T-helper 1 cell treated with Interleukin-12 subunit alpha and Interleukin-12 subunit beta and Interleukin-4 antibody, amounts not matched to agents 30 ng/mL and 1 ng/mL, for 36 hours (primary cell): Measurements from ENCODE around the gene CCL26. TPM values are rescaled to one million over a fixed set of nuclear protein-coding genes. Genes with fewer than 3 reads are reported as not detected.
"Not testable (repeated sequence)": the region's sequence is repeated elsewhere in the genome, so short reads cannot be mapped to it uniquely, and the experiment has no call there.

Experiments used
- intact Hi-C: fragments of 100-400 bp; cut with micrococcal nuclease; formaldehyde crosslinking; loops from one replicate; pipeline ENCODE4 v1.15.1; 2024
- total RNA-seq: library from RNA; stranded (reverse); gene quantifications from 2 replicates; pipeline ENCODE4 v1.2.3, GENCODE V29; 2022

The CCL26 gene
- total RNA-seq, 1 donor from 2014 or later: not detected

GRCh38 chr7:75738975-75739795, 32.8 kb downstream of the CCL26 start:
- intact Hi-C loops: loop anchor here (1.0 to 5.0 kb wide), 8 partner anchors 139 to 578 kb away; partner anchors contain the start of genes MDH2, STYXL1 and TMEM120A

- intact Hi-C loops: loop anchor here (1.0 to 5.0 kb wide), 8 partner anchors 140 to 579 kb away; partner anchors contain the start of genes MDH2, STYXL1 and TMEM120A
Observed at GRCh38 chr7:75738604-75738974, 33.4 kb downstream of the CCL26 start, which contains the start of gene HIP1. TSS of gene HIP1 (minus strand) at chr7:75738941. CDS start at chr7:75738920, 21 bp downstream.

GRCh38 chr7:75737856-75738603, 34.0 kb downstream of the CCL26 start:
- intact Hi-C loops: loop anchor here (1.0 to 5.0 kb wide), 8 partner anchors 140 to 579 kb away; partner anchors contain the start of genes MDH2, STYXL1 and TMEM120A

- intact Hi-C loops: loop anchor here (5.0 kb wide), 5 partner anchors 257 to 582 kb away; partner anchors contain the start of genes MDH2, STYXL1 and TMEM120A
Observed at GRCh38 chr7:75735581-75736350, 36.2 kb downstream of the CCL26 start.

GRCh38 chr7:75734586-75735458, 37.2 kb downstream of the CCL26 start:
- intact Hi-C loops: loop anchor here (5.0 kb wide), 5 partner anchors 257 to 582 kb away; partner anchors contain the start of genes MDH2, STYXL1 and TMEM120A

- intact Hi-C loops: no loop called here
Observed at GRCh38 chr7:75732764-75733630, 39.0 kb downstream of the CCL26 start.

GRCh38 chr7:75732016-75732521, 39.9 kb downstream of the CCL26 start:
- intact Hi-C loops: no loop called here

- intact Hi-C loops: no loop called here
Observed at GRCh38 chr7:75729851-75730274, 42.1 kb downstream of the CCL26 start.

- intact Hi-C loops: no loop called here
Observed at GRCh38 chr7:75727881-75728593, 44.0 kb downstream of the CCL26 start.

- intact Hi-C loops: not testable (repeated sequence)
Observed at GRCh38 chr7:75727351-75727750, 44.7 kb downstream of the CCL26 start.

GRCh38 chr7:75725306-75725705, 46.7 kb downstream of the CCL26 start:
- intact Hi-C loops: no loop called here

- intact Hi-C loops: no loop called here
Observed at GRCh38 chr7:75723444-75723843, 48.6 kb downstream of the CCL26 start.

- intact Hi-C loops: no loop called here
Observed at GRCh38 chr7:75722373-75722772, 49.6 kb downstream of the CCL26 start.

GRCh38 chr7:75721922-75722321, 50.1 kb downstream of the CCL26 start:
- intact Hi-C loops: not testable (repeated sequence)

GRCh38 chr7:75721426-75721825, 50.6 kb downstream of the CCL26 start:
- intact Hi-C loops: no loop called here

GRCh38 chr7:75719626-75720025, 52.4 kb downstream of the CCL26 start:
- intact Hi-C loops: no loop called here
